ENCODE results near the gene IRF5. TPM values are rescaled to one million over a fixed set of nuclear protein-coding genes. Genes with fewer than 3 reads are reported as not detected.
A peak's percentile ranks its signal among the peaks of the same experiment; 100 is the strongest.
"Not testable (repeated sequence)": the region's sequence is repeated elsewhere in the genome, so short reads cannot be mapped to it uniquely, and the experiment has no call there.

IRF5 gene
- total RNA-seq, 2 donors from 2014 or later, result 26.5 to 43.4 TPM

DNA sequence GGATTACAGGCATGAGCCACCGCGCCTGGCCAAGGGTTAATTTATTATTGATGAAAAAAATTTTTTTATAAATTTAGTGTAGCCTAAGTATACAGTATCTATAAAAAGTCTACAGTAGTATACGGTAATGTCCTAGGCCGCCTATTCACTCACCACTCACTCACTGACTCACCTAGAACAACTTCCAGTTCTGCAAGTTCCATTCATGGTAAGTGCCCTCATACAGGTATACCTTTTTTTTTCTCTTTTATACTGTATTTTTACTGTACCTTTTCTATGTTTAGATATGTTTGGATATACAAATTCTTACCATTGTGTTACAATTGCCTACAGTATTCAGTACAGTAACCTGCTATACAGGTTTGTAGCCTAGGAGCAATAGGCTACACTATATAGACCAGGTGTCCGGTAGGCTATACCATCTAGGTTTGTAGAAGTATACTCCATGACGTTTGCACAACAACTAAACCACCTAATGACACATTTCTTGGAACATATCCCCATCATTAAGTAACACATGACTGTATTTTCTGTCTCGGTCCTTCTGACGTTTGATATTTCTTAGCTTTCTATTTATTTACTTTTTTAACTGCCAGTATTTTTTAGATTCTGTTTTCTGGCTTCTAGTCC lies 23.4 kb downstream of the IRF5 start:
- Mint-ChIP-seq H3K27ac (no peak overlapping the region), H3K4me1 (ENCODE audit: low read depth in 2 of 2) (peaks cover 16 to 20% of the 10 kb centered on the region in 2 donors), H3K36me3 (peaks cover 20% of the 10 kb centered on the region), H3K27me3 (no peaks in the 10 kb centered on the region), H3K9me3 (no peaks in the 10 kb centered on the region), H3K4me3 (no peak overlapping the region)
- ATAC-seq, result no peak
- DNase-seq (ENCODE audit: low spot score), result no peak

DNA sequence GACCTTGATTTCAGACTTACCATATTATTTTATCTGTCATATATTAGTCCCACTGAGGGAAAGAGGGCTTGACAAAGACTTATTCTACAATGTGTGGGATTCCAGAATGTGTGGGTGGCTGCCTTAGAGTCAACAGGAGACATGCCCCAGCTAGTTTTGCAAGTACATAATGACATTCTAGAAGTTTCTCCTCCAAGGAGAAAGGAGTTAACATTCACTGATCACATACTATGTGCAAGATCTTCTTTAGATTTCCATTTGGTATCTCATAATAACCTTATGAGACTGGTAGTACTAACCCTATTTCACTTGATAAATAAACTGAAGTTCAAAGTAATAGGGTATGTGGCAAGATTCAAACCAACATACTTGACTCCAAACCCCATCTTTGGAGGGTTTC lies 25.2 kb downstream of the IRF5 start:
- peak overlapping the region; percentile 4 to 27 for H3K27ac Mint-ChIP-seq
- H3K27me3 Mint-ChIP-seq, result no peaks in the 10 kb centered on the region
- no peak for ATAC-seq
- peaks cover 20% of the 10 kb centered on the region for H3K36me3 Mint-ChIP-seq
- no peaks in the 10 kb centered on the region for H3K9me3 Mint-ChIP-seq
- no peak for DNase-seq (ENCODE audit: low spot score)
- peaks cover 16 to 20% of the 10 kb centered on the region in 2 donors for H3K4me1 Mint-ChIP-seq (ENCODE audit: low read depth in 2 of 2)
- H3K4me3 Mint-ChIP-seq, result no peak overlapping the region

DNA sequence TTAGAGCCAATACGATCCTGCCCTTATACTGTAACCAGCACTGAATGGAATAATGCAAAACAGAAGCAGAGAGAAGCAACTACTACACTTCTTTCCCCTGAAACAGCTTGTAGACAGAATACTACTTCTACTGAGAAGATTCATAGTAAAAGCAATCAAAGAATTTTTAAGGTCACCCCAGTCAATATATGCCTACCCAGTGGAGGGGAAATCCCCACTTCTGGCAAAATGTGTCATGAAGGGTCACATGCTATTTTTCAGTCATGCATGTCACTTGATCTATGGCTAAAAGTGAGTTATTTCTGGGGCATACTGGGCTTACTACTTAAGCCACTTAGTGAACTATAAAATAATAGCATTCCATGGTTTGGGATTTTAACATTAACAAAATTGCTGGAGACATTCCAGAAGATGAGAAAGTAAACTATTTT lies 25.6 kb downstream of the IRF5 start:
- Mint-ChIP-seq H3K4me1 (ENCODE audit: low read depth in 2 of 2) (peaks cover 16 to 20% of the 10 kb centered on the region in 2 donors), H3K27ac (peak overlapping the region; percentile 4 to 27), H3K36me3 (peaks cover 20% of the 10 kb centered on the region), H3K27me3 (no peaks in the 10 kb centered on the region), H3K4me3 (no peak overlapping the region), H3K9me3 (no peaks in the 10 kb centered on the region)
- ATAC-seq, result peak; percentile 84 to 91
- no peak for DNase-seq (ENCODE audit: low spot score)

DNA sequence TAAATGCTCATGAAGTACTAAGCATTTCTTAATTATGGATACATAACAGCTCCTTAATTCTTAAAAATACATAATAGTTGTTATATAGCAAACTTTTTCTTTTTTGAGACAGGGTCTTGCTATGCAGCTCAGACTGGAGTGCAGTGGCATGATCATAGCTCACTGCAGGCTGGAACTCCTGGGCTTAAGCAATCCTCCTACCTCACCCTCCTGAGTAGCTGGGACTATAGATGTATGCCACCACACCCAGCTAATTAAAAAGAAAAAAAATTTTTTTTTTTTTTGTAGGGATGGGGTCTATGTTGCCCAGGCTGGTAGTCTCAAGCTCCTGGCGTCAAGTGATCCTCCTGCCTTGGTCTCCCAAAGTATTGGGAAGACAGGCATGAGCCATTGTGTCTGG lies 30.9 kb downstream of the IRF5 start:
- peaks cover 2 to 6% of the 10 kb centered on the region in 2 donors for H3K4me1 Mint-ChIP-seq (ENCODE audit: low read depth in 2 of 2)
- no peak overlapping the region for H3K4me3 Mint-ChIP-seq
- DNase-seq (ENCODE audit: low spot score) (no peak), ATAC-seq (no peak)
- H3K27ac Mint-ChIP-seq, result no peak overlapping the region
- no peaks in the 10 kb centered on the region for H3K27me3 Mint-ChIP-seq
- peaks cover 33% of the 10 kb centered on the region for H3K36me3 Mint-ChIP-seq
- no peaks in the 10 kb centered on the region for H3K9me3 Mint-ChIP-seq

DNA sequence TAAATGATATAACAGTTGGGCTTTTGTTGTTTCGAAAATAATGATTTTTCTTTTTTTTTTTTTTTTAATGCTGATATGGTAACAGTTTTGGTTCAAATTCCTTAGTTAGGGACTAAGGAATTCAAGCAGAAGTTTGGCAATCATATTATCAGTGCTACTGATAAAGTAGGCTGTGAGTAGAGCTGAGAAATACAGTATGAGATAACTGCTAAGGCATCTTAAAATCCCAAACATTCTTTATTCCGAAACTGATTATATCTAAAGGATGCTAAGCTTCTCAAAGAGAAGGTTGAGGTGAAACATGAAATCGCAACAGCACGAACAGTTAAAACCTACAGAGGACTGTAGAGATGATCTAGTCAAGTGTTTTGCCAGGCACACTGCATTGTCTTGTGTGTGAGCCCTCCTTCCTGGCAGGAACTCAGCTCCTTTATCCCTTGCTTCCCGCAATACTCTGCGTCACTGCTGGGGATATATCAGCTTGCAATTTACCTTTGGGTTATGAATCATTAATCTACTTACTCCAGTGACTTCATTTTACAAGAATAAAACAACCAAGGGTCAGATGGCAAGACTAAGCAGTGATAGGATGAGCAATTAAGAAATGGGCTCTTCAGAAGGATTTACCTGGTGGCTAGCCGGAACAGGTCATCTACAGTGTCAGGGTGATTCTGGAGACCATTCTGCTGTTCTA lies 36.7 kb downstream of the IRF5 start:
- Mint-ChIP-seq H3K9me3 (no peaks in the 10 kb centered on the region), H3K27me3 (no peaks in the 10 kb centered on the region), H3K4me1 (ENCODE audit: low read depth in 2 of 2) (no peaks in the 10 kb centered on the region), H3K36me3 (peaks cover 46% of the 10 kb centered on the region), H3K4me3 (no peak overlapping the region), H3K27ac (peak overlapping the region in 1 of 2 donors; percentile 23)
- no peak for DNase-seq (ENCODE audit: low spot score)
- no peak for ATAC-seq

DNA sequence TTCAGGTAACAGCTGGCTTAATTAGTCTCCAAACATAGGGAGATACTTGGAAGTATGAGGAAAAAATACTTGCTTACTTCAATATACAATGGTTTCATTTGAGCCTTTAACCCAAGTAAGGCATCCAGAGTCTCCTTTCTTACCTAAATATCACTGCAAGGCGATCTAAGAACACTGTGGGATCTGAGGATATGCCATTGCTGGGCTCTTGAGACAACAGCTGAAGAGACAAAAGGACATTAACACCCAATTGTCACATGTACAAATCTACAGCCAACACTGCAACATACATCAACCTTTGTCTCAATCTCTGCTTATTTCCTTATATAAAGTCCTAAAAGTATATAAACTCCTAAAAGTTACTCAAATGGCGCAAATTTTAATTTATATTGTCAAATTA lies 44.4 kb downstream of the IRF5 start:
- H3K4me3 Mint-ChIP-seq, result no peak overlapping the region
- ATAC-seq, result no peak
- H3K4me1 Mint-ChIP-seq (ENCODE audit: low read depth in 2 of 2), result no peaks in the 10 kb centered on the region
- peaks cover 16% of the 10 kb centered on the region for H3K36me3 Mint-ChIP-seq
- H3K9me3 Mint-ChIP-seq, result no peaks in the 10 kb centered on the region
- DNase-seq (ENCODE audit: low spot score), result no peak
- H3K27me3 Mint-ChIP-seq, result no peaks in the 10 kb centered on the region
- no peak overlapping the region for H3K27ac Mint-ChIP-seq

DNA sequence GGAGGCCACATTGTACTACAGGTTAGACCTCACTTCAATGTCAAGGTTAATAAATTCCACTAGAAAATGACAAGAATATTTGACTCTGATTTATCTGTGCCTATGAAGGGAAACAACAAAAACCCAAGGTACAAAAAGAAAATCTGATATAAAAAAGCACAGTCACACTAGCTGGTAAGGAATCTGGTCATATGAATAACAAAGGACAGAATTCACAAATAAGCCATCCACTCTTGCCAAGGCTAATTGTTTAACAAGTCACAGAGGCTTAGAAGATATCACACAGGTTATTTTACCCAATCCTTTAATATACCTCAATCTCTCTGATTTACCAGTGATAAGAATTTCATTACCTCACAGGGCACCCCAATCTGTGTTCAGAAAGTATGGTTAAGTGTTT lies 47.9 kb downstream of the IRF5 start:
- H3K9me3 Mint-ChIP-seq, result no peaks in the 10 kb centered on the region
- H3K4me3 Mint-ChIP-seq, result no peak overlapping the region
- no peaks in the 10 kb centered on the region for H3K4me1 Mint-ChIP-seq (ENCODE audit: low read depth in 2 of 2)
- peaks cover 11% of the 10 kb centered on the region for H3K36me3 Mint-ChIP-seq
- DNase-seq (ENCODE audit: low spot score) (no peak), ATAC-seq (no peak)
- H3K27me3 Mint-ChIP-seq, result no peaks in the 10 kb centered on the region
- H3K27ac Mint-ChIP-seq, result no peak overlapping the region

DNA sequence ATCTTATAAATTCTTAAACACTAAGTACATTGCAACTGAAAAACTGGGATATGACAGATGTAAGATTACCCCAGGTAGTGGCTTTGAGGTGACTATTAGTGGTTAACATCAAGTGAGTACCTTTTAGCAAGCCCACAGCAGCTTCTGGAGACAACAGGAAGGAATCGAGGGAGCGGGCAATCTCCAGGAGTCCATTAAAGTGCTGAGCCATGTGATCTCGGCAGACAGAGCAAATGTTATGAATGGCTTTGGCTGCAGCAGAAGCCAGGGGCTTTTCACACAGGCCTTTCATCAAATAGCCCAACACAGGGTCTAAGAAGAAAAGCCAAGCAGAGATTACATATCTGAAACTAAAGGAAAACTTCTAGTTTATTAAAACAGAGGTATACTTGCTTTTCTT lies 48.9 kb downstream of the IRF5 start:
- Mint-ChIP-seq H3K4me1 (ENCODE audit: low read depth in 2 of 2) (no peaks in the 10 kb centered on the region), H3K27ac (no peak overlapping the region), H3K36me3 (peaks cover 14% of the 10 kb centered on the region), H3K27me3 (no peaks in the 10 kb centered on the region), H3K4me3 (no peak overlapping the region), H3K9me3 (no peaks in the 10 kb centered on the region)
- DNase-seq (ENCODE audit: low spot score) (no peak), ATAC-seq (no peak)

DNA sequence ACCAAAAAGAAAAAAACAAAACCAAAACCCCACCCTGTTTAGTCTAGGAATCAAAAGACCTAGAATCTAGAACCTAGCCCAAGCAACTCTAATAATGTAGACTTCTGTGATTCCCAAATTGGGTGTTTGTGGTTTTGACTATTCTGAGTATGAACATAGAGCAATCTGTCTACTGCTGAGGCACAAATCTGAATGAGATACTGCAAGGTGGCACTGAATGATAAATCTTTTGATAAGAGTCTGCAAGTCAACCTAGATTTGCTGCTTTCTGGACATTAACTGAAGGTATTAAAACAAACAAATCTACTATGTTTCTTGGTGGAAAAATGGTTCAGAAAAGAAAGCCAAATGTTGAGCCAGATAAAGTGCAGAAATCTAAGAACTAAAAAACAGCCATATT lies 50.6 kb downstream of the IRF5 start:
- Mint-ChIP-seq H3K36me3 (peaks cover 14% of the 10 kb centered on the region), H3K9me3 (no peaks in the 10 kb centered on the region), H3K27ac (no peak overlapping the region), H3K4me1 (ENCODE audit: low read depth in 2 of 2) (no peaks in the 10 kb centered on the region), H3K4me3 (no peak overlapping the region), H3K27me3 (no peaks in the 10 kb centered on the region)
- ATAC-seq, result no peak
- DNase-seq (ENCODE audit: low spot score), result no peak

DNA sequence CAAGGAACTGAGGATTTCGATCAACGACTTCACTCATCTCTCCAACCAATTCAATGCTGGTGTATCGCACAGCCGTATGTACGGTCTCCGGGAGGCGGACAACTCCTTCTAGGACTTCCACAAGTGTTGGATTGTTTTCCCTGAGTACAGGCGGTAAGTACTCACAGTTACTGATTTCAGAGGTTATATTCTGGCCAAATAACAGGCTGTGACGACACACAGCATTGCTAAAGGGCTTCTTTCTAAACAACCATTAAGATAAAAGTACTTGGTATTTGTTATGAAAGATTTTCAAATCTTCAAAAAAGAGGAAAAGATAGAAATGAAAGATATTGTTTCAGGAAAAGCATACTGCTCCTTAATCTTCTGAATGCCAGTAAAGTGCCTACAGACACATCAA lies 52.2 kb downstream of the IRF5 start:
- no peak overlapping the region for H3K4me3 Mint-ChIP-seq
- H3K27ac Mint-ChIP-seq, result no peak overlapping the region
- no peak for ATAC-seq
- H3K4me1 Mint-ChIP-seq (ENCODE audit: low read depth in 2 of 2), result peaks cover 0 to 2% of the 10 kb centered on the region in 2 donors
- no peak for DNase-seq (ENCODE audit: low spot score)
- no peaks in the 10 kb centered on the region for H3K27me3 Mint-ChIP-seq
- H3K9me3 Mint-ChIP-seq, result no peaks in the 10 kb centered on the region
- peaks cover 10% of the 10 kb centered on the region for H3K36me3 Mint-ChIP-seq

DNA sequence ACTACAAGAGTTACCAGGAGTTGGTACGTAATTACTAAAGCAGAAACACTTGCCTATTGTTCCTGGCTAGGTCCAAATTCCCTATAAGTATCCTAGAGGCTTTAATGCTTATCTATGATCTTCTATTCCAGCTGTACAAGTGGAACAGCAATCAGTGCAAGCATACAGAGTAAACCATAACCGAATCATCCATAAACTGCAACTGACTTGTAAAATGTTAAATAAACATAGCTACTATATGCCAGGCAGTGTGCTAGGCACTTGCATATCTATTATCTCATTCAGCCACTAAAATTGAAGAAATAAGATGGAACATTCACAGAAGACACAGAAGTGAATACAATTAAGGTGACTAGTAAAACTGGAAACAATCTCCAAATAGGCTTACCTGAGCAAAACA lies 55.7 kb downstream of the IRF5 start:
- DNase-seq (ENCODE audit: low spot score) (no peak), ATAC-seq (no peak)
- H3K9me3 Mint-ChIP-seq, result no peaks in the 10 kb centered on the region
- peaks cover 4% of the 10 kb centered on the region for H3K36me3 Mint-ChIP-seq
- H3K27ac Mint-ChIP-seq, result no peak overlapping the region
- H3K4me3 Mint-ChIP-seq, result no peak overlapping the region
- no peaks in the 10 kb centered on the region for H3K27me3 Mint-ChIP-seq
- peaks cover 0 to 2% of the 10 kb centered on the region in 2 donors for H3K4me1 Mint-ChIP-seq (ENCODE audit: low read depth in 2 of 2)

DNA sequence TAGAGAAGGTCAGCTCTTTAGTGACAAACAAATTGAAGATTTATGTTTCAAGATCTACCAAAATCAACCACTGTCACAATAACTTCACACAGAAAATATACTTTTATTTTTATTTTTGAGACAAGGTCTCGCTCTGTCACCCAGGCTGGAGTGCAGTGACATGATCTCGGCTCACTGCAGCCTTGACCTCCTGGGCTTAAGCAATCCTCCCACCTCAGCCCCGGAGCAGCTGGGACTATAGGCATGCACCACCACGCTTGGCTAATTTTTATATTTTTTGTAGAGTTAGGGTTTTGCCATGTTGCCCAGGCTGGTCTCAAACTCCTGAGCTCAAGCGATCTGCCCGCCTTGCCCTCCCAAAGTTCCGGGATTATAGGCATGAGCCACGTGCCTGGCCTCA lies 56.8 kb downstream of the IRF5 start:
- not testable (repeated sequence) for H3K4me1 Mint-ChIP-seq (ENCODE audit: low read depth in 2 of 2); ATAC-seq; H3K9me3 Mint-ChIP-seq; H3K36me3 Mint-ChIP-seq; H3K4me3 Mint-ChIP-seq; DNase-seq (ENCODE audit: low spot score); H3K27ac Mint-ChIP-seq; H3K27me3 Mint-ChIP-seq

DNA sequence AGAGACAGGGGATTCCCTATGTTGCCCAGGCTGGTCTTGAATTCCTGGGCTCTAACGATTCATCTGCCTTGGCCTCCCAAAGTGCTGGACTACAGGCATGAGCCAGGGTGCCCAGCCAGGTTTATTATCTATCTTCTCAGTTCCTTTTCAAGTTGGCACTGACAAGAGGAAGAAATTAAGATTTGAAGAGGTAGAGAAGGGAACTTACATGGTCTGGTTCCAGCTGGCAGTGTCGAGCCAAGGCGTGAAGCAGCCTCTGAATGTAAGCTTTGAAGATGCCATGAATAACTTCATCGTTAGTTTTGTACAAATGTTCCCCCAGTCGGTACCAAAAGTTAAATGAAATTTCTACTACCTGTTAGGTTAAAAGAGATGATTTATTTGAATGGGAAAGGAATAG lies 59.5 kb downstream of the IRF5 start:
- no peak overlapping the region for H3K27ac Mint-ChIP-seq
- peaks cover 11% of the 10 kb centered on the region for H3K36me3 Mint-ChIP-seq
- H3K4me3 Mint-ChIP-seq, result no peak overlapping the region
- no peak for DNase-seq (ENCODE audit: low spot score)
- no peaks in the 10 kb centered on the region for H3K27me3 Mint-ChIP-seq
- H3K9me3 Mint-ChIP-seq, result no peaks in the 10 kb centered on the region
- H3K4me1 Mint-ChIP-seq (ENCODE audit: low read depth in 2 of 2), result peaks cover 4 to 5% of the 10 kb centered on the region in 2 donors
- no peak for ATAC-seq

Measured in natural killer cell treated with Interleukin-12 subunit alpha and Interleukin-12 subunit beta and Interleukin-15 and Interleukin-18, amount 100 ng/mL, for 72 hours (primary cell).